Mesothelial cell of epicardium (in vitro differentiated cells): ENCODE results near the gene RALGPS1. TPM values are rescaled to one million over a fixed set of nuclear protein-coding genes. Genes with fewer than 3 reads are reported as not detected.

Experiments used
- DNase-seq, 2 experiments: peaks; one replicate each; pipeline ENCODE4 v3.0.0; 2021; ENCODE audit warnings: low spot score in 2 of 2; ENCODE audit not compliant: unreplicated experiment in 2 of 2
- H3K27ac Mint-ChIP-seq: 2 replicates; pipeline ENCODE4 v1.8.0; 2021; ENCODE audit warnings: mixed read lengths
- H3K27me3 Mint-ChIP-seq: 2 replicates; pipeline ENCODE4 v1.8.0; 2021; ENCODE audit warnings: low read depth, mixed read lengths
- H3K36me3 Mint-ChIP-seq: 2 replicates; pipeline ENCODE4 v1.8.0; 2021; ENCODE audit warnings: mixed read lengths
- H3K4me1 Mint-ChIP-seq: 2 replicates; pipeline ENCODE4 v1.8.0; 2021; ENCODE audit warnings: mixed read lengths
- H3K4me3 Mint-ChIP-seq: 2 replicates; pipeline ENCODE4 v1.8.0; 2021; ENCODE audit warnings: mild to moderate bottlenecking, moderate library complexity, mixed read lengths
- H3K9me3 Mint-ChIP-seq: 2 replicates; pipeline ENCODE4 v1.8.0; 2021; ENCODE audit warnings: mixed read lengths
- total RNA-seq: library from RNA; stranded (reverse); gene quantifications from 3 replicates; pipeline ENCODE4 v1.2.1, GENCODE V29; 2021
- TF ChIP-seq, protein P1 (sequence below): fragments of 200-600 bp; sonication (generic); IDR thresholded peaks from one replicate; pipeline ENCODE4 v1.5.0; 2021; ENCODE audit warnings: antibody characterized with exemption; ENCODE audit not compliant: unreplicated experiment

The RALGPS1 gene
- total RNA-seq, 1 donor from 2014 or later: 25.6 TPM

DNA sequence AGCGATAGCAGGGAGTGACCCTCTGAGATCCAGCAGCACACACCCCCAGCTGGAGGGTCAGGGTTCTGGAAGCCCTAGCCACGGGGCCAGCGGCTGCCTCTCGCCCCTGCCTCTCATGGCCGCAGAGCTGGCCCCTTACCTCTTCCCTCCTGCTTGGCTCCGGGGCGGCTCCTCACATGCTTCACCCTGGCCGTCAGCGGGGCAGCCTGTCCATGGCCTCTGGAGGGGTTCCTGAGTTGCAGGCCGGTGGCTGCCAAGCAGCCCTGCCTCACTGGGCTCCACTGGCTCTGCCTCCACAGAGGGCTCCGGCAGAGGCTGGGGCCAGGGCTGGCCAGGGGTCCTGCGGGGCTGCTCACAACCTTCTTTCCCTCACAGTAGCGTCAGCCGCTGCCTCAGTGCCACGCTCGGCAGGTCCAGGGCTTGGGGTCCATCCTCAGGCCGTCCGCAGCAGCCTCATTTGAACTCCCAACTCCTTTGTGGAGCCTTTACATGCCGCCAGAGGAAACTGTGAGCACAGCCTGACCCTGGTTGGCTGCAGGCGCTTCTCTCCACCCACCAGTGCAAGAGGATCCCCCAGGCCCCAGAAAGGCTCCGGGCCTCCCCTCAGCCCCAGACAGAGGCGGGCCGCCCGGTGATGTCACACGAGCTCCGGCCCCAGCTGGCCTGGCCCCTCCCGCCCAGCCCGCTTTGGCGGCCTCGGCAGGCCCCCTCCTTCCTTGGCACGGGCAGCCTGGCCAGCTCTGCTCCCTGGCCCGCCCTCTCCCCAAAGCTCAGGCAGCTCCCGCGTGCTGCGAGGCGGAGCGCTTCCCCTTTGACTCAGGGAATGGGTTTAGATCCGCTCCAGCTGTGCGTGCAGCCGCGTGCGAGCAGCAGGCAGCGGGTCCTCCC is 207.8 kb downstream of the RALGPS1 start, which contains the start of gene ANGPTL2:
TSS of gene ANGPTL2 (minus strand) at position 460 of the 888 bp plus-strand sequence. CDS start 13,904 bp downstream, outside the sequence.
- TF ChIP-seq, protein P1, sequence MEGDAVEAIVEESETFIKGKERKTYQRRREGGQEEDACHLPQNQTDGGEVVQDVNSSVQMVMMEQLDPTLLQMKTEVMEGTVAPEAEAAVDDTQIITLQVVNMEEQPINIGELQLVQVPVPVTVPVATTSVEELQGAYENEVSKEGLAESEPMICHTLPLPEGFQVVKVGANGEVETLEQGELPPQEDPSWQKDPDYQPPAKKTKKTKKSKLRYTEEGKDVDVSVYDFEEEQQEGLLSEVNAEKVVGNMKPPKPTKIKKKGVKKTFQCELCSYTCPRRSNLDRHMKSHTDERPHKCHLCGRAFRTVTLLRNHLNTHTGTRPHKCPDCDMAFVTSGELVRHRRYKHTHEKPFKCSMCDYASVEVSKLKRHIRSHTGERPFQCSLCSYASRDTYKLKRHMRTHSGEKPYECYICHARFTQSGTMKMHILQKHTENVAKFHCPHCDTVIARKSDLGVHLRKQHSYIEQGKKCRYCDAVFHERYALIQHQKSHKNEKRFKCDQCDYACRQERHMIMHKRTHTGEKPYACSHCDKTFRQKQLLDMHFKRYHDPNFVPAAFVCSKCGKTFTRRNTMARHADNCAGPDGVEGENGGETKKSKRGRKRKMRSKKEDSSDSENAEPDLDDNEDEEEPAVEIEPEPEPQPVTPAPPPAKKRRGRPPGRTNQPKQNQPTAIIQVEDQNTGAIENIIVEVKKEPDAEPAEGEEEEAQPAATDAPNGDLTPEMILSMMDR: no peak
- Mint-ChIP-seq H3K4me1 (peaks cover 22% of the 10 kb centered on the region), H3K36me3 (no peaks in the 10 kb centered on the region), H3K9me3 (no peaks in the 10 kb centered on the region), H3K4me3 (peak within 1 kb of the TSS; percentile 83), H3K27me3 (no peaks in the 10 kb centered on the region), H3K27ac (peak within 1 kb of the TSS; percentile 80)
- peak; percentile 60 to 77 for DNase-seq

GRCh38 chr9:127123064-127123890 is 208.7 kb downstream of the RALGPS1 start:
- Mint-ChIP-seq H3K9me3 (no peaks in the 10 kb centered on the region), H3K4me1 (peaks cover 22% of the 10 kb centered on the region), H3K4me3 (peak overlapping the region; percentile 83), H3K36me3 (no peaks in the 10 kb centered on the region), H3K27ac (peak overlapping the region; percentile 22), H3K27me3 (no peaks in the 10 kb centered on the region)
- no peak for DNase-seq
- TF ChIP-seq, protein P1: no peak

GRCh38 chr9:127124111-127124531 is 209.5 kb downstream of the RALGPS1 start:
- TF ChIP-seq, protein P1: no peak
- H3K36me3 Mint-ChIP-seq: no peaks in the 10 kb centered on the region
- peaks cover 22% of the 10 kb centered on the region for H3K4me1 Mint-ChIP-seq
- no peak for DNase-seq
- H3K27me3 Mint-ChIP-seq: no peaks in the 10 kb centered on the region
- no peak overlapping the region for H3K4me3 Mint-ChIP-seq
- H3K27ac Mint-ChIP-seq: no peak overlapping the region
- H3K9me3 Mint-ChIP-seq: no peaks in the 10 kb centered on the region

- TF ChIP-seq, protein P1: no peak
- Mint-ChIP-seq H3K9me3 (no peaks in the 10 kb centered on the region), H3K36me3 (no peaks in the 10 kb centered on the region), H3K27me3 (no peaks in the 10 kb centered on the region), H3K27ac (no peak overlapping the region), H3K4me3 (no peak overlapping the region), H3K4me1 (peaks cover 22% of the 10 kb centered on the region)
- DNase-seq: no peak
These were observed 210.2 kb downstream of the RALGPS1 start for GRCh38 chr9:127124792-127125191.

DNA sequence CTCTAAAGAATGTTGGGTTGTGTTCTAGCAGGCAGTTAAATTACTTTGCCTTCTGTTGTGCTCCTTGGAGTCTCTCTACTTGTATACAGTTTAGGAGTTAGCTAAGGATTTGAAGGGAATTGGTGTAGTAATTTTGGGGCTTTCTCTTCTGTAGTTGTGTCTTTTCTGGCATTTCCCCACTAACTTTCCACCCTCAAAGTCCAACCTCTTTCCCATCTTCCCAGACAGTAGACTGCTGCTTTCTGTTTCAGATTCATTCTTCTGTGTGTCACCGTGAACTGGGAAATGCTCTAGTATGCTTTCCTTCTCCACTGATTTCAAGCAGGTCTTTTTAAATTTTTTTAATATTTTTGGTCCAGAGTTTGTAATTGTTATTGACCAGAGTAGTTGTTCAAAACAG is 212.4 kb downstream of the RALGPS1 start:
- H3K9me3 Mint-ChIP-seq: no peaks in the 10 kb centered on the region
- peaks cover 14% of the 10 kb centered on the region for H3K4me1 Mint-ChIP-seq
- no peak for DNase-seq
- H3K36me3 Mint-ChIP-seq: no peaks in the 10 kb centered on the region
- TF ChIP-seq, protein P1: no peak
- H3K4me3 Mint-ChIP-seq: no peak overlapping the region
- no peak overlapping the region for H3K27ac Mint-ChIP-seq
- no peaks in the 10 kb centered on the region for H3K27me3 Mint-ChIP-seq
